ENCODE measurements around the gene CTXN1. TPM values are rescaled to one million over a fixed set of nuclear protein-coding genes. Genes with fewer than 3 reads are reported as not detected.
"Not testable (repeated sequence)": the region's sequence is repeated elsewhere in the genome, so short reads cannot be mapped to it uniquely, and the experiment has no call there.

CTXN1 gene
- total RNA-seq, 1 donor from 2014 or later: 50.5 TPM

DNA sequence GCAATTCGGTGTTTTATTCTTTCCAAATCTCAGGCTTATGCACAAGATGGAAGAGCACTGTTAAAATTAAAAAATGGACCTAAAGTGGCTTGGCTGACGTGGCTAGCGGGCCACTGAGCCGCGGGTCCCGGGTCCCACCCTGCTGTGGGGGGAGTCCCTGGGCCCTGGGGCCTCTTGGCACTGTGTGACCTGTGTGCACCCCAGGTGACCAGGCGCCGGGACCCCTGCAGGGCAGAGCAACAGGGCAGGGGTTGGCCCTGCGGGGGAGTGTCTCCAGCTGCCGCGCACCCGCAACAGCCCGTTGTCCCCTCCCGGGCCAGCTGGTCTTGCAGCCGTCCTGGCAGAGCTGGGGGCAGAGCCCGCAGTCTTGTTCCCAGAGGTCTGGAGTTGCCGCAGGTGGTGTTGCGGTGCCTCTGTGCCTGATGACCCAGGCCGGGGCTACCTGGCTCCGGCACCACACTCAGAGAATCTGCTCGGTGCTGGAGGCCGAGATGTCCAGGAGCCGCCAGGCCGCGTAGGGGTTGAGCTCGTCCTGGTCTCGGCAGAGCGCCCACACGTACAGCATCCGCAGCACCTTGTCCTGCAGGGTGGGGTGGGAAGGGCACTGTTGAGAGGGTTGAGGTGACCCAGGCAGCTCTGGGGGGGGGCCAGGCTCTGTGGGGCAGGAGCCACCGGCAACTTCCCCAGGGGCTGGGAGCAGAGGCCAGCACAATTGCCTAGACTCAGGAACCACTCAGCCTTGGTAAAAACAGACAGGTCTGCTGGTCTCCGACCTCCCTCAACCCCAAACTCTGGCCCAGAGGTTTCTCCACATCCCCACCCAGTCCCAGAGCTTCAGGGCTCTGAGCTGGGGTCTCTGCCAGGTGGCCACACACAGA is 1.0 kb upstream of the CTXN1 start:
- DNase-seq (ENCODE audit: extremely low read depth, low read depth, low spot score): no peak

DNA sequence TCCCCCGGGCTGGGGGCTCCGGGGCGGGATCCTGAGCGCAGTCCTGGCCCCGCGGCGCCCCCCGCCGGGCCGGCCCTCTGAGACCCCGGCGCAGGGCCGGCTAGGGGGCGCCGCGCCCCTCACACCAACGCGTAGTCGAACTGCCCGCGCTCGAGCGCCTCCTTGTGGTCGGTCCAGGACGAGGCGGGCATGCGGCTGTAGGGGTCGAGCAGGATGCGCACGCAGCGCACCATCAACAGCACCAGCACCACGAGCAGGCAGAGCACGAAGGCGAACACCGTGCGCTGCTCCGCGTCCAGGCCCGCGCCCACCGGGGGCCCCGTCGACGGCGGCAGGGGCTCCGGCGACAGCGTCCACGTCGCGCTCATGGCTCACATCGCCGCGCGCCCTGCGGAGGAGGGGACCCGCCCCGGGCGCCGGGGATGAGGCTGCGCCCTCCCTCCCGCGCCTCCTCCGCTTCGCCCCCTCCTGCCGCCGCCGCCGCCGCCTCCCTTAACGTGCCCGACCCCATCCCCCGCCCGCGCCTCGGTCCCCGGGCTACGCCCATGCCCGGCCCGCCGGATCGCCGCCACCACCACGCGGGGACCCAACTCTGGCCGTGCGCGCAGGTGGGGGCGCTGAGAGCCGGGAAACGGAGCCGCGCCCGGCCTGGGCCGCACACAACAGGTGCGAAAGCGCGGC is 624 bp downstream of the CTXN1 start:
- no peak for DNase-seq (ENCODE audit: extremely low read depth, low read depth, low spot score)

DNA sequence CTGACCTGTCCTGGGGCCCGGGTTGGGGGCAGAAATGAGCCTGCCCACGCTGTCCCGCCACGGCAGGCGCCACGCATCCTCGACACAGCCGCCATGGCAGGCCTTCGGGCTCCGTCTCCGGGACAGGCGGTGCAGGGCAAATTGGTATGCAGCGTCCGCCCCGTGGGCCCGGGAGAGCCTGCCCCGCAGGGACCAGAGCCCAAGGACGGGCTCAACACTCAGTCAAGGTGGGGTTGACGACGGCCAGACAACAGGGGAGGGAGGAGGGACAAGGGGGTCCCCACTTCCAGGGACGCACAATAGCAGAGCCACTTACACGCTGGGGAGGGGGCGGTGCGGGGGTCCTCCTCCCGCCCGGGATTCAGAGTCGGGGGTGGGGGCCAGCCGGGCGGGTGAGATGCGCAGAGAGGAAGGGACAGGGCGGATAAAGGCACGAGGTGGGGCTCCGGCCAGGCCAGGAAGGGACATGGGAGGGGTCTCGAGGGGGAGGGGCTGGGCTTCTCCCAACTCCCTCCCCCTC is 1.2 kb downstream of the CTXN1 start:
- no peak for DNase-seq (ENCODE audit: extremely low read depth, low read depth, low spot score)

DNA sequence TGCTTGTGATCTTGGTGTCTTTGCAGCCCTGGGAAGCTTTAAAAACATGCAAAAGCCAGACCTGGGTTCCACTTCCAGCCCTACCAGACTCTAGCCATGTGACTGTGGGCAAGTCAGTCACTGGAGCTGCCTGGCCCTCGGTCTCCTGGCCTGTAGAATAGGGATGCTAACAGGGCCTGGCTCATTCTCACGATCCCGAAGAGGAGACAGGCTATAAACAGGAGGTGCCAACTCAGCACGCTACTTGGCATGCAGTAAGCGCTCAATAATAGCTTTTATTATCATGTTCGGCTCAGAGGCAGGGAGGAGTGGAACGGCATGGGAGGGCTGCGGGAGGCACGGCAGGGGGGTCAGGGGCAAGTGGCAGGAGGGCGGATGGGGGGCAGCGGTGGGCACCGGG is 1.7 kb downstream of the CTXN1 start:
- no peak for DNase-seq (ENCODE audit: extremely low read depth, low read depth, low spot score)

DNA sequence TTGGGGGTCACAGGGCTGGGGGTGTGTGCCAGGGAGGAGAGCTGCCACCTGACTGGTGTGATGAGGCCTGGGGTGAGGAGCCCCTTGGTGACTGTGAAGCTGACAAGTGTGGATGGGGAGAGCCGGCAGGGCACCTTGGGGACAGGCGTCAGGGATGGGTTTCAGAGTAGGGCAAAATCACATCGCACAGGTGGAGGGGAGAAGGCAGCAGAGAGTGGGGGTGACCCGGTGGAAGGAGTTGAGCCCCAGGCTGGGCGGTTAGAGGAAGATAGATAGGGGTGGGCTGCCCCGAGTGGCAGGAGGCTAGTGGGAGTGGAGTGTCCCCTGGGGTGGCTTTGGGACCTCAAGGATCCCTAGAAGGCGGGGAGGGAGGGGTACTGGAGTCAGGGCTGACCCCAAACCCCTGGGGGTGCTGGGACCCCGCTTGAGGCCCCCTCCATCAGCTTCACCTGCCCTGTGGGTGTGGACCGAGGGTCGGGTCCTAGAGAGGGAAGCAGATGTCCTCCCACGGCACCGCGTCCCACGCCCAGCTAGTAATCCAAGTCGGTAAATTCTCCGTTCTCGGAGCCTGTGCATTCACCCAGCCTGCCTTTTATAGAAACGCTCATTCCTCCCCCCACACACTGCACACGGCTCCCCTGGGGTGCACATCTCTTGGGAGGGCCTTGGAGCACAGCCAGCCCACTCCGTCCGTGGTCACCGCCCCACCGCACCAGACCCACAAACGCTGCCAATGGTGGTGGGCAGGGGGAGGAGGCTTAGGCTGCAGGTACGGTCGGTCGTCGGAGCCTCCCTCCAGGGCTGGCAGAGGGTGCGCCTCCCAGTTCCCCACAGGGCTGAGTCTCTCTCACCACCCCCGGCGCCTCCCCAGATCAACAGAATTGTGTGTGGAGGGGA is 2.4 kb downstream of the CTXN1 start:
- no peak for DNase-seq (ENCODE audit: extremely low read depth, low read depth, low spot score)

DNA sequence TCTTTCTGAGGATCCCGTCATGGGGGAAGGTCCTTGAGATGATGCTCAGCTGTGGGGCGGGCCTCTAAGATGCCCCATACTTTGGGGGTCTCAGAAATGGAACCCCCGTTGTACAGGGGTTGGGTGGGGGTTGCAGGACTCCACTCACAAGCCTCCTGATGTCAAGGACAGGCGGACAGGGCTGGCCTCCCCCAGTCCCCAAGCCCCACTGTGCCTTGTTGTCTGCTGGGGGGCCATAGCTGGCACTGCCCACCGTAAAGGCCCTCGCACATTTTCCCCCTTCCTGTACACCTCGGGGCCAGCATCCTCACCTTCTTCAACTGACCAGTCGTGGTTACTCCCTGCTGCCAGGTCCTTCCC is 3.1 kb downstream of the CTXN1 start:
- no peak for DNase-seq (ENCODE audit: extremely low read depth, low read depth, low spot score)

DNA sequence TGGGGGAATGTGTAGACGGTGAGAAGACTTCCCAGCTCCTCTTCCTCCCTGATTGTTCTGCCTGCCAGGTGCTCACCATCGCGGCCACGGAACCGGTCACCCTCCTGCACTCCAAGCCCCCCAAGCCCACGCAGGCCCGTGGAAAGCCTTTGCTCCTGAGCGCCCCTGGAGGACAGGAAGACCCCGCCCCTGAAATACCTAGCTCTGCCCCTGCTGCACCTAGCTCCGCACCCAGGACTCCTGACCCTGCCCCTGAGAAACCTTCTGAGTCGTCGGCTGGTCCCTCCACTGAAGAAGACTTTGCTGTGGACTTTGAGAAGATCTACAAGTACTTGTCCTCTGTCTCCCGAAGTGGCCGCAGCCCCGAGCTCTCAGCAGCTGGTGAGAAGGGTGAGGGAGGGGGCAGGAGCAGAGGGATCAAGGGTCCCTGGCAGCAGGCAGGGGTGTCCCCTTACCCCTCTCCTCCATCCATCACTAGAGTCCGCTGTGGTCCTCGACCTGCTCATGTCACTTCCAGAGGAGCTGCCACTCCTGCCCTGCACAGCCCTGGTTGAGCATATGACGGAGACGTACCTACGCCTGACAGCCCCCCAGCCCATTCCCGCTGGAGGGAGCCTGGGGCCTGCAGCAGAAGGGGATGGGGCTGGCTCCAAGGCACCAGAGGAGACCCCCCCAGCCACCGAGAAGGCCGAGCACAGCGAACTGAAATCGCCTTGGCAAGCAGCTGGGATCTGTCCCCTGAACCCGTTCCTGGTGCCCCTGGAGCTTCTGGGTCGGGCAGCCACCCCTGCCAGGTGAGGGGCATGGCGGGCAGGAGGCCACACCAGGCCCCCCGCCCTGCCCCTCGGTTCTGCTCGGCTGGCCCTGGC is 3.7 kb downstream of the CTXN1 start:
- no peak for DNase-seq (ENCODE audit: extremely low read depth, low read depth, low spot score)

DNA sequence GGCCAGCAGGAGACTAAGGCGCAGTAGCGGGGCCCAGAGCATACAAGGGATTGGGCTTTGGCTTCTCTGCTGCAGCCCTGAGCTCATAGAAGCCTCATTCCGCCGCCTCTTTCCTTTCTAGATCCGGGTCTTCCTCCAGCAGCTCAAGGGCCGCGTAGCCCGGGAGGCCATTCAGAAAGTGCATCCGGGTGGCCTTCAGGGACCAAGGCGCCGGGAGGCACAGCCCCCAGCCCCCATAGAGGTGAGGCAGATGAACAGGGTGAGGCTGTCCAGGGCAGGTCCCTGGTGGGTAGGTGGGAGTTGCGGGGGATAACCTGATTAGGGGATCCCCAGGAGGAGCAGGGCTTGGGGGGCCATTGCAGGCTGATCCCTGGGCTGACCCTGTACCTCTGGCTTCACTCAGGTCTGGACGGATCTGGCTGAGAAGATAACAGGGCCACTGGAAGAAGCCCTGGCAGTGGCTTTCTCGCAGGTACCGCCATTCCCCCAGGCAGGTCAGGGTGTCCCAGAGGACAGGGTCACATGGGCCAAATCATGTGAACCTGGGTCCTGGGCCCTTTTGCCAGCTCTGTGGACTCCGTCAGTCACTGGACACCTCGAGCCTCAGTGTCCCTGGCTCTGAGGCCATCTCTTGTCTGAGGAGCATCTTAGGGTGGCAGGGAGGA is 4.5 kb downstream of the CTXN1 start:
- DNase-seq (ENCODE audit: extremely low read depth, low read depth, low spot score): no peak

DNA sequence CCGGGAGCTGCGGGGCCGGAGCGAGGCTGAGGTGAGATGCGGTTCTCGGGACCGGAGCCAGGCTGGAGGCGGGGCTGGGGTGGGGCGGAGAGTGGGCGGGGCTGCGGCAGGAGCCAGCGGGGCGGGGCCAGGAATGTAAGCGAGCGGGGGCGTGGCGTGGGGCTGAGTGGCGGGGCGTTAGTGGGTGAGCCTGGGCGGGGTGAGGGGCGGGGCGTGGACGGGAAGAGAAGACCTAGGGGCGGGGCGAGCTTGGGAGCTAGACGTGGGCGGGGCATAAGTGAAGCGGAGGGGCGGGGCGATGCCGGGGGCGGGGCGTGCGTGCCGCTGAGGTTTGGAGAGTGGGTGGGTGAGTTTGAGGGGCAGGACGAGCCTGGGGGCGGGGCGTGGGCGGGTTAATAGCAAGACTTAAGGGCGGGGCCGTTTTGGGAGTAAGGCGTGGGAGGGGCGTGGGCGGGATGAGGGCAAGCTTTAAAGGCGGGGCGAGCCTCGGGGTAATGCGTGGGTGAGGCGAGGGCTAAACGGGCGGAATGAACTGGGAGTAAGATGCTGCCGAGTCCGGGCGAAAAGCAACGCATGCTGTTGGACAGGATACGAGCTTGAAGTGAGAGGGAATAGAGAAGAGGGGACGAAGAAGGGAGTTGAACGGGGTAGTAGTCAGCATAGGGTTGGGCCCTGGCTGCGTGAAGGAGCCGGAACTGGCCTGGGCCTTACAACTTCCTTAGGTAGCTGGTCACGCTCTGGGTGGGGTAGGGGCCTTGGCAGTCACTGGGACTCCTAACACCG is 5.2 kb downstream of the CTXN1 start:
- no peak for DNase-seq (ENCODE audit: extremely low read depth, low read depth, low spot score)

DNA sequence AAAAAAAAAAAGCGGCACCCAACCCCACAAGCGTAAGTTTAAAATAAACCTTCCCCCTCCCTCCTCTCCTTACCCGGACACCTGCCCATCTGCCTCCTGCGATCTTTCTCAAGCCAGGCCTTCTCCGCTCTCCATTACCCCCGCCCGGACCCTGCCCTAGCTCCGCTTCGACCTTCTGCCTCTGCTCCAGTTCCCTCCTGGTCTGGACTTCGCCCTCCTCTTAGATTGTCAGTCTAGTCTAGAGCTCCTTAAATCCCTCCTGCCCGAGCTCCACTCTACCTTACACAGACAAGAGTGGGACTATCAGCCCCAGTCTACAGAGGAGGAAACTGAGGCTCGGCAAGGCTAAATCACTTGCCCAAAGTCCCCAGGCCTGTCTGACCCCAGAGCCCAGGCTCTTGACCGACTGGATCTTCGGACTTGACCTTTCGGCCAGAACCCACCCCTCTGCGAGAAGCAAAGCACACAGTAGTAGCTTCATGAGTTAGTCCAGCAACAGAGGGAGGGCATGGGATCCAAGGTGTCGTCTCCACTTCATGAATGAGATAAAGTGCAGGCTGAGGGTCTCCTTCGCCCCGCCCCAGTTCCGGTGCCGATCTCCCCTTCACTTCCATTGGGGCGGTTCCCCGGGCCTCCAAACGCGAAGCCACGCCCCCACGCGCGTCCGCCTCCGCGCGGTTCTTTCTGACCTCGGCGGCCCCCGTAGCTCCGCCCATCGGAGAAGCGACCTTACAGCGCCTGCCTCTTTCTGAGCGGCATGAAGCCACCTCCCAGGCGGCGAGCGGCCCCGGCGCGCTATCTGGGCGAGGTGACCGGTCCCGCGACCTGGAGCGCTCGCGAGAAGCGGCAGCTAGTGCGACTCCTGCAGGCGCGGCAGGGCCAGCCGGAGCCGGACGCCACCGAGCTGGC is 6.1 kb downstream of the CTXN1 start, which contains the start of gene SNAPC2:
SNAPC2 (plus strand) TSS at position 729 of the 909 bp plus-strand sequence; CDS start at position 758, 29 bp downstream.
- no peak for DNase-seq (ENCODE audit: extremely low read depth, low read depth, low spot score)

DNA sequence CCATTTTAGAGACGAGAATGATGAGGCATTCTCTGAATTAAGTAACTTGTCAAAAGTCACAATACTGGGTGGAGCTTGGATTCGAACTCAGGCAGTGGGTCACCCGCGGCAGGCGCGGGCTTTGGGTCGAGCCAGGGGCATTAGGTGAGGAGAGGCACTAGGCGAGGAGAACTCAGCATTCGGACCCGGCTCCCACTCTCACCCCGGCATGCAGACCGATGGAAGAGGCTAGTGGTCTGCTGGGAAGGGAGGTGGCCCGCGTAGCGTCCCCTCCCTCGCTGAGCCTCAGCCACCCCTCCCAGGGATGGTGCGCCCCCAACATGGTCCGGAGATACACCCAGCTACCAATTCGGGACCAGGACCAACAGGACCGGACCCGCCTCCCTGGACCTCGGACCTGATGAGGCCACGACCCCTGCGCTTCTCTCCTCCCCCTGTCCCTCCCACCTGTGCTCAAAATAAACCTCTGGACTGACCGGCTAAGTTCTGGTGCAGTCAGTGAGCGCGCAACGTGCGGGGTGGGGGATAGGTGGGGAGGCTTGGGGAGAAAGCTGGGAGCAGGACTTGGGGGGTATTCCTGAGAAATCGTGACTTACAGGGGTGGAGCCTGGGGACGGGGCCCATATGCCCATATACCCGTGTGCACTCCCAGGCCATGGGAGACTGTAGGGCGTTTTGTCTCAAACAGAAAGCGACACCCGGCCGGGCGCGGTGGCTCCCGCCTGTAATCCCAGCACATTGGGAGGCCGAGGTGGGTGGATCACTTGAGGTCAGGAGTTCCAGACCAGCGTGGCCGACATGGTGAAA is 7.1 kb downstream of the CTXN1 start:
- no peak for DNase-seq (ENCODE audit: extremely low read depth, low read depth, low spot score)

DNA sequence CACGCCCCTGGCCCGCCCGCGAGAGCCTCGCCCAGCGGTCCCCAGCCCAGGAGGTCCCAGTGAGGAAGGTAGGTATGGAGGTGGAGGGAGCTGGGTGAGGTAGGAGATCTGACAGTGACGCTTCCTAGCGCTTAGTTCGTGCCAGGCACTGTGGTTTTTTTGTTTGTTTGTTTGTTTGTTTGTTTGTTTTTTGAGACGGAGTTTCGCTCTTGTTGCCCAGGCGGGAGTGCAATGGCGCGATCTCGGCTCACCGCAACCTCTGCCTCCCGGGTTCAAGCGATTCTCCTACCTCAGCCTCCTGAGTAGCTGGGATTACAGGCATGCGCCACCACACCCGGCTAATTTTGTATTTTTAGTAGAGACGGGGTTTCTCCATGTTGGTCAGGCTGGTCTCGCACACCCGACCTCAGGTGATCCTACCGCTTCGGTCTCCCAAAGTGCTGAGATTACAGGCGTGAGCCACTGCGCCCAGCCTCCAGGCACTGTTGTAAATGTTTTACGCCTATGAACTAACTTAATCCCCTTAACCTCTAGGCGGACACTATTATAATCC is 7.8 kb downstream of the CTXN1 start:
- not testable (repeated sequence) for DNase-seq (ENCODE audit: extremely low read depth, low read depth, low spot score)

DNA sequence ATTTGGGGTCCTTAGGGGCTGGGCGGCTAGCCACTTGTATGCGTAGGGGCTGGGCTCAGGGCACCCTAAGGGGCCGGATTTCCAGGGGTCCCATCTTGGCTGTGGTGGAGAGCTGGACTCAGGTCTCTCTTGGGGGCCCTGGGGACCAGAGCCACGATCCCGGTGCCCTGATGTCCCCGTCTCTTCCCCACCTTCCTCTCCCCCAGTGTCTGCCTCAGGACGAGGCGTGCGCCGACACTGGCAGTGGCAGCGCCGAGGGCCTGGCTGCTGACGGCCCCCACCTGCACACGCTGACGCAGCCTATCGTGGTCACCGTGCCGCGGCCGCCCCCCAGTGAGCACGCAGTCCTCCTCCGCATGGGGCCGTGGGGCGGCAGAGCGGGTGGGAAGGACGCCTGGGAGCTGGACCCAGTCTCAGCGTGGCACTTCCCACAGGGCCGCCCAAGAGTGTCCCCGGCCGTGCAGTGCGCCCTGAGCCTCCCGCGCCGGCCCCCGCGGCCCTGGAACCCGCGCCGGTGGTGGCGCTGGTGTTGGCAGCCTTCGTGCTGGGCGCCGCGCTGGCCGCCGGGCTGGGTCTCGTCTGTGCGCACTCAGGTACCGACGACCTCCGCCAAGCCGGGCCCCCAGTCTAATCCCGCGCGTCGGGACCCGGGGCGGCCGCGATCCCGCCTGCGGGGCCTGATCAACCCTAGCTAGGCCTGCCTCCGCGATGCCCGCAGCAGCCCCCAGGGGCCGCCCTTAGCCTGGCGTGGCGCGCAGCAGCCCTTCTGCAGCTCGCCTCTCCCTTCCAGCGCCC is 8.5 kb downstream of the CTXN1 start:
- DNase-seq (ENCODE audit: extremely low read depth, low read depth, low spot score): no peak

DNA sequence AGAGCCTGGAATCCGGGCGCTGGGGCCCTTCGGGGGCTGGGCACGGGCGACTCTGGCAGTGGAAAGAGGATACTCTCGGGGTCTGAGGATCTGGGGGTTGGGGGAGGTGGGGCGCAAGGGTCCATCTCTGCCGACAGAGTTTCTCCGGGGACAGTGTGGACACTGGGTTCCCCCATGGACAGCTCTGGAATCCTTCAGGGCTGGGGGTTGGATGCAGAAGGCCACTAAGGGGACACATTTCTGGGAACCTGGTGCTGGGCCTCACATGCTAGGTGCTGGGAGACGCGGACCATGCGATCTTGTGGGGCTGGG is 9.0 kb downstream of the CTXN1 start:
- no peak for DNase-seq (ENCODE audit: extremely low read depth, low read depth, low spot score)

DNA sequence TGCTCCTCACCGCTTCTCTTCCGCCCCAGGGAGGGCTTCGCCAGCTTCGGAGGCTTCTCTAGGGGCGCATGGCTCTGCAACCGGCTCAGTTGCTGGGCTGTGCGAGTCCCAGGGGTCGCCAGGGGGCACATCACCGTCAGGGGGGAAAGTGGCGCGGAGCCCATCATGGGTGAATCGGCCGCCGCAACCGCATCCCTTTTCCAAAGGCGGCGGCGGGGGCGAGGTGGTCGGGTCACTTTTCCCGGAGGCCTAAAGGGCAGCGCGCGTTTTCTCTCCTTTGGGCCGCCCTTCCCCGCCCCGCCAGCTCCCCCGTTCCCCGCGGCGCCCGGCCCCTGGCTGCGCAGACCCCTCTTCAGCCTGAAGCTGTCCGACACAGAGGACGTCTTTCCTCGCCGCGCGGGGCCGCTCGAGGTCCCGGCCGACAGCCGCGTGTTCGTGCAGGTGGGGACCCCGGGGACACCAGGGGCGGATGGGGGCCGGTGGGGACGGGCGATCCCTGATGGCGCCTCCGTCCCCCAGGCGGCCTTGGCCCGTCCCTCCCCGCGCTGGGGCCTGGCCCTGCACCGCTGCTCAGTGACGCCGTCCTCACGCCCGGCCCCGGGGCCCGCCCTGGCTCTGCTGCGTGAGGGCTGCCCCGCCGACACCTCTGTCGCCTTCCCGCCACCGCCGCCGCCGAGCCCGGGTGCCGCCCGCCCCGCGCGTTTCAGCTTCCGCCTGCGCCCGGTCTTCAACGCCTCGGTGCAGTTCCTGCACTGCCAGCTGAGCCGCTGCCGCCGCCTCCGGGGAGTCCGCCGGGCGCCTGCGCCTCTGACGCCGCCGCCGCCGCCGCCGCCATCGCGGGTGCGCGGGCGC is 9.6 kb downstream of the CTXN1 start:
- DNase-seq (ENCODE audit: extremely low read depth, low read depth, low spot score): no peak
